Measurements from ENCODE around the gene GPS1. TPM values are rescaled to one million over a fixed set of nuclear protein-coding genes. Genes with fewer than 3 reads are reported as not detected.
A peak's percentile ranks its signal among the peaks of the same experiment; 100 is the strongest.

Gene GPS1
- total and polyA plus RNA-seq, 9 of the 15 experiments (the other 6 are each of a cell fraction or from before 2014, with no cell fraction given) = 3.1 to 167 (median 69.9) TPM

DNA sequence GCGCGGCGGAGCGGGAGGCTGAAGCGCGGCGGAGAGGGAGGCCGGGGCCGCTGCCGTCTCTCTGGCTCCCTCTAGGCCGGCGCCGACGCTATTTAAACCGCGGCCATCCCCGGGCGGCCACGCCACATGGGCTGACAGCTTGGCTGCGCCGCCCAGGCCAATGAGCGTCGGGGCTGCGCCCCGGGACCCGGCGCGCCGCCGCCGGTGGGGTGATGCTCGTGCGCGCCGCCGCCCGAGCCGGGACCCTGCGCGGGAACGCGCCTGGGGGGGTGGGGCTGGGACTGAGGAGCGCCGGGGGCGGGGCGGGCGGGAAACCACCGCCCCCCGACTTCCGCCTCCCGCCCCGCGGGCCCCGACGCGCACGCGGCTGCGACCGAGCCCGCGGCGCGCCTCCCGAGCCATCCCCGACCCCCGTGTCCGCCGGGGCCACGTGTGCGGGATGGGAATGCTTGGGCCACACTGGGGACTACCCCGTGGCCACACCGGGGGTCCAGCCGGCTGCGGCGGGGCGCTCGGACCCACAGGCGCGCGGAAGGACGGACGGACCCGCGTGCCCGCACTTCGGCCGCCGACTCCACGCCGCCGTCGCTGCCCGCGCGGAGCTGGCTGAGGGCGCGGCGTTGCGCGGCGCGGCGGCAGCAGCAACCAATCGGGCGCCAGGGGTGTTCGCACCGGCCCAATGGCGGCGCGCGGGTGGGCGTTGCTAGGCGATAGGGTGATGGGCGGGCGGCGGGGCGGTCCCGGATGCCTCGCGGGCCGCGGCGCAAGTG lies 46.7 kb downstream of the GPS1 start, which contains the start of gene FASN (continued):
- TF ChIP-seq, protein P1, sequence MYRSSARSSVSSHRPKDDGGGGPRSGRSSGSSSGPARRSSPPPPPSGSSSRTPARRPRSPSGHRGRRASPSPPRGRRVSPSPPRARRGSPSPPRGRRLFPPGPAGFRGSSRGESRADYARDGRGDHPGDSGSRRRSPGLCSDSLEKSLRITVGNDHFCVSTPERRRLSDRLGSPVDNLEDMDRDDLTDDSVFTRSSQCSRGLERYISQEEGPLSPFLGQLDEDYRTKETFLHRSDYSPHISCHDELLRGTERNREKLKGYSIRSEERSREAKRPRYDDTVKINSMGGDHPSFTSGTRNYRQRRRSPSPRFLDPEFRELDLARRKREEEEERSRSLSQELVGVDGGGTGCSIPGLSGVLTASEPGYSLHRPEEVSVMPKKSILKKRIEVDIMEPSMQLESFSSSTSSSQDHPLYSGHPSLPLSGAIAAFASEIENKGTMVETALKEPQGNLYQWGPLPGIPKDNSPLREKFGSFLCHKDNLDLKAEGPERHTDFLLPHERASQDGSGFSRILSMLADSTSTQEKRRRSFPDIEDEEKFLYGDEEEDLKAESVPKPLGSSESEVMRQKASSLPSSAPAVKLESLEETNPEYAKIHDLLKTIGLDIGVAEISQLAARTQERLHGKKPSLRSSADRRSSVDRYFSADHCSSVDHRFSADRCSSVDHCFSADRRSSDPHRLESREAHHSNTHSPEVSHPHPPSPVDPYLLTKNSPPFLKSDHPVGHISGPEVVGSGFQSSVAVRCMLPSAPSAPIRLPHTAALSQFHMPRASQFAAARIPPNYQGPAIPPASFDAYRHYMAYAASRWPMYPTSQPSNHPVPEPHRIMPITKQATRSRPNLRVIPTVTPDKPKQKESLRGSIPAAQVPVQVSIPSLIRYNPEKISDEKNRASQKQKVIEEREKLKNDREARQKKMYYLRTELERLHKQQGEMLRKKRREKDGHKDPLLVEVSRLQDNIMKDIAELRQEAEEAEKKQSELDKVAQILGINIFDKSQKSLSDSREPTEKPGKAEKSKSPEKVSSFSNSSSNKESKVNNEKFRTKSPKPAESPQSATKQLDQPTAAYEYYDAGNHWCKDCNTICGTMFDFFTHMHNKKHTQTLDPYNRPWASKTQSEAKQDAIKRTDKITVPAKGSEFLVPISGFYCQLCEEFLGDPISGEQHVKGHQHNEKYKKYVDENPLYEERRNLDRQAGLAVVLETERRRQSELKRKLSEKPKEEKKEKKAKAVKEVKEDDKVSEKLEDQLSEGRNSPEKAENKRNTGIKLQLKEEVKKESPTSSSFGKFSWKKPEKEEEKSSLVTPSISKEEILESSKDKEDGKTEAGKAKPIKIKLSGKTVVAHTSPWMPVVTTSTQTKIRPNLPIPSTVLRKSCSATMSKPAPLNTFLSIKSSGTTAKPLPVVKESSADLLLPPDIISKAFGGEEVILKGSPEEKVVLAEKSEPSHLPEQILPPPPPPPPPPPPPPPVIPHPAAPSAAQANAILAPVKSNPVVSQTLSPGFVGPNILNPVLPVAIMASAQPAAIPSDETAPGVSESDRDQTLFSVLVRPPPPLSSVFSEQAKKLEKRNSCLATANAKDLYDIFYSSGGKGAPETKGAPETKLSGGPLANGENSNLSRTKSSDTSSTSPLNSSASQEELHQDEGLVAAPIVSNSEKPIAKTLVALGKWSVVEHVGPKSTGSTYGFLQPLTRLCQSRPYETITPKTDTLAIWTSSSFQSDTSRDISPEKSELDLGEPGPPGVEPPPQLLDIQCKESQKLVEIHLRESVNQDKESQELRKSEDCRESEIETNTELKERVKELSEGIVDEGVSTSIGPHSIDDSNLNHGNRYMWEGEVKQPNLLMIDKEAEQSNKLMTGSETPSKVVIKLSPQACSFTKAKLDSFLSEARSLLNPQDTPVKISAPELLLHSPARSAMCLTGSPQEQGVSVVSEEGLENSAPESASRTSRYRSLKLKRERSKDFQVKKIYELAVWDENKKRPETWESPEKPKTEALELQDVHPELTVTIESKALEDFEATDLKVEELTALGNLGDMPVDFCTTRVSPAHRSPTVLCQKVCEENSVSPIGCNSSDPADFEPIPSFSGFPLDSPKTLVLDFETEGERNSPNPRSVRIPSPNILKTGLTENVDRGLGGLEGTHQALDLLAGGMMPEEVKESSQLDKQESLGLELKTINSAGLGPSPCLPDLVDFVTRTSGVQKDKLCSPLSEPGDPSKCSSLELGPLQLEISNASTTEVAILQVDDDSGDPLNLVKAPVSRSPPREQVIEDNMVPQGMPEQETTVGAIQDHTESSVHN (IDR thresholded peaks at IDR 0.05; ENCODE audit: borderline replicate concordance in 1 of 2, low read depth in 1 of 2) = no peak
- no peak for TF ChIP-seq TCFL5 (CRISPR knock-in tag; conservative IDR thresholded peaks at IDR 0.05)
- TF ChIP-seq ZNF24 (IDR thresholded peaks at IDR 0.05) = peak; percentile 47; the same call in 1 of the 2 replicates
- TF ChIP-seq NFYB (IDR thresholded peaks at IDR 0.05; ENCODE audit: extremely low read depth, insufficient read length) = peak; percentile 95
- 0 out of 2 replicates have a peak, but pooled peaks have one; percentile 81 for TF ChIP-seq GTF2F1 (IDR thresholded peaks at IDR 0.05; ENCODE audit: low read depth, low read length)
- no peak for TF ChIP-seq ETV1 (tag; conservative IDR thresholded peaks at IDR 0.05; ENCODE audit: low read depth)
- TF ChIP-seq, protein P2, sequence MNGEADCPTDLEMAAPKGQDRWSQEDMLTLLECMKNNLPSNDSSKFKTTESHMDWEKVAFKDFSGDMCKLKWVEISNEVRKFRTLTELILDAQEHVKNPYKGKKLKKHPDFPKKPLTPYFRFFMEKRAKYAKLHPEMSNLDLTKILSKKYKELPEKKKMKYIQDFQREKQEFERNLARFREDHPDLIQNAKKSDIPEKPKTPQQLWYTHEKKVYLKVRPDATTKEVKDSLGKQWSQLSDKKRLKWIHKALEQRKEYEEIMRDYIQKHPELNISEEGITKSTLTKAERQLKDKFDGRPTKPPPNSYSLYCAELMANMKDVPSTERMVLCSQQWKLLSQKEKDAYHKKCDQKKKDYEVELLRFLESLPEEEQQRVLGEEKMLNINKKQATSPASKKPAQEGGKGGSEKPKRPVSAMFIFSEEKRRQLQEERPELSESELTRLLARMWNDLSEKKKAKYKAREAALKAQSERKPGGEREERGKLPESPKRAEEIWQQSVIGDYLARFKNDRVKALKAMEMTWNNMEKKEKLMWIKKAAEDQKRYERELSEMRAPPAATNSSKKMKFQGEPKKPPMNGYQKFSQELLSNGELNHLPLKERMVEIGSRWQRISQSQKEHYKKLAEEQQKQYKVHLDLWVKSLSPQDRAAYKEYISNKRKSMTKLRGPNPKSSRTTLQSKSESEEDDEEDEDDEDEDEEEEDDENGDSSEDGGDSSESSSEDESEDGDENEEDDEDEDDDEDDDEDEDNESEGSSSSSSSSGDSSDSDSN (IDR thresholded peaks at IDR 0.05; ENCODE audit: borderline replicate concordance in 1 of 2, low read depth in 2 of 2, low read length in 2 of 2) = no peak; a peak in 2 of 4 replicates
- no peak for TF ChIP-seq GATA2 (CRISPR knock-in tag; IDR thresholded peaks at IDR 0.05)
- TF ChIP-seq TBP (optimal IDR thresholded peaks at IDR 0.05; ENCODE audit: low read depth, low read length) = peak; percentile 99
- TF ChIP-seq CBX3 (IDR thresholded peaks at IDR 0.05; ENCODE audit: borderline replicate concordance in 1 of 2, low read length in 2 of 2) = 0 out of 3 replicates have a peak, but pooled peaks of 1 of the 2 experiments have one; percentile 20
- no peak for TF ChIP-seq ZNF324 (CRISPR knock-in tag; IDR thresholded peaks at IDR 0.05)
- no peak for TF ChIP-seq TAF15 (IDR thresholded peaks at IDR 0.05; ENCODE audit: low read depth, low read length)
- TF ChIP-seq, protein P3, sequence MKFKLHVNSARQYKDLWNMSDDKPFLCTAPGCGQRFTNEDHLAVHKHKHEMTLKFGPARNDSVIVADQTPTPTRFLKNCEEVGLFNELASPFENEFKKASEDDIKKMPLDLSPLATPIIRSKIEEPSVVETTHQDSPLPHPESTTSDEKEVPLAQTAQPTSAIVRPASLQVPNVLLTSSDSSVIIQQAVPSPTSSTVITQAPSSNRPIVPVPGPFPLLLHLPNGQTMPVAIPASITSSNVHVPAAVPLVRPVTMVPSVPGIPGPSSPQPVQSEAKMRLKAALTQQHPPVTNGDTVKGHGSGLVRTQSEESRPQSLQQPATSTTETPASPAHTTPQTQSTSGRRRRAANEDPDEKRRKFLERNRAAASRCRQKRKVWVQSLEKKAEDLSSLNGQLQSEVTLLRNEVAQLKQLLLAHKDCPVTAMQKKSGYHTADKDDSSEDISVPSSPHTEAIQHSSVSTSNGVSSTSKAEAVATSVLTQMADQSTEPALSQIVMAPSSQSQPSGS (CRISPR knock-in tag; IDR thresholded peaks at IDR 0.05) = no peak
- TF ChIP-seq CREB1 (IDR thresholded peaks at IDR 0.05) = peak; percentile 74
- peak; percentile 66 for TF ChIP-seq CREB1 (CRISPR knock-in tag; IDR thresholded peaks at IDR 0.05)

Data from K562 (cell line).